Measurements from ENCODE around the gene GIMAP5. TPM values are rescaled to one million over a fixed set of nuclear protein-coding genes. Genes with fewer than 3 reads are reported as not detected.
A peak's percentile ranks its signal among the peaks of the same experiment; 100 is the strongest.

Gene GIMAP5
- polyA plus RNA-seq, 3 donors: 7.2 to 42.8 (median 40.2) TPM

DNA sequence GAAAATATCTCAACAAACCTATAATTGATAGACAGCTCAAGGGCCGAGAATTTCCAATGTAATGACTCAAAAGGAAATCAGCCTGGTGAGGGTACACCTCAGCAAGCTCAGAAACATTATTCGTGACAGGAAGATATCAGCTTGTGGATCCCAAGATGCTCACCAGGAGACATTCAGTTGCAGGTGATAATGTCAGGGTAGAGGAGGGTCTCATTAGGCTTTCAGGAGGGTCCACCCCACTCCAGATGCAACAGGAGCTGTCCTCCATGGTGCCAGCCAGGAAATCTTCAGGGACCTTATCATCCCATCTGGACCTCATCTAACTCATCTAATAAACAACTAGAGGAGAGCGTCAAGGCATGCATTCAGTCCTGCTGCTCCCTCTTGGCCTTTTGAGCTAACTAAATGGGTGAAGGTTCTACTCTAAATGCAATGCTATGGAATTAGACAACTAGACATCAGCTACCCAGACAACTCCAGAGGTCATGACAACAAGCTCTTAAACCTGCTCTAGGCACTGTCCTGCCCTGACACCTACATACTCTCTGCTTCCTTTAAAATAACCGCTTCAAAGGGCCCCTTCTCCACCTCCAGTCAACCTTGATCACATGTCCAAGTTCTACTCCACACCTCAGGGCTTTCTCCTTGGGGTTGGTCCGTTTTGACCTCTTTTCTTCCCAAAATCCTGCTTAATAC, 4.3 kb upstream of the GIMAP5 start:
- H3K27ac ChIP-seq (ENCODE audit: low read depth, low read length): no peak overlapping the region
- WGBS, 3 donors: 62 to 84% (median 79%) methylated on average over 5 of the region's 5 CpGs

- 87 to 90% (median 88%) methylated on average over 5 of the region's 5 CpGs for WGBS, 3 donors
- no peak overlapping the region for H3K27ac ChIP-seq (ENCODE audit: low read depth, low read length)
These were observed 3.6 kb upstream of the GIMAP5 start for GRCh38 chr7:150733482-150734095.

DNA sequence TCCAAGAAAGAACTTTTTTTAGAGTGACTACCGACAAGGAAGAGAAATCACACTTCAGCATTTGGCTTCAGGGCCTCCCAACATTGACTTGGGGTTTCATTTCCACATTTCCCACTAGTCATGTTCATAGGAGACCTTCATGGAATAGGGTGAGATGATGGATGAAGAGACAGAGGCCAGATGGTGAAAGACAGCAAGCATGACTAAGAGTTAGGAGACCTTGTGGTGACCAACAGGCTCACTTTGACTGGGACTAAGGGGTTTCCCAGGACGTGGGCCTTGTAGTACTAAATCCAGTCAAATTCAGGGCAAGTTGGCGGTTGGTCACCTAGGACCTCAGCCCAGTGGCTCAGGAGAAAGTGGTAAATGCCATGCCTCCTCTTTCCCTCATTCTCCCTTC, 3.0 kb upstream of the GIMAP5 start:
- 77 to 86% (median 81%) methylated on average over 3 of the region's 3 CpGs for WGBS, 3 donors
- H3K27ac ChIP-seq (ENCODE audit: low read depth, low read length): no peak overlapping the region

GRCh38 chr7:150735596-150736358, 1.4 kb upstream of the GIMAP5 start:
- no peak overlapping the region for H3K27ac ChIP-seq (ENCODE audit: low read depth, low read length)
- WGBS, 3 donors: 36 to 70% (median 56%) methylated on average over 3 of the region's 3 CpGs

DNA sequence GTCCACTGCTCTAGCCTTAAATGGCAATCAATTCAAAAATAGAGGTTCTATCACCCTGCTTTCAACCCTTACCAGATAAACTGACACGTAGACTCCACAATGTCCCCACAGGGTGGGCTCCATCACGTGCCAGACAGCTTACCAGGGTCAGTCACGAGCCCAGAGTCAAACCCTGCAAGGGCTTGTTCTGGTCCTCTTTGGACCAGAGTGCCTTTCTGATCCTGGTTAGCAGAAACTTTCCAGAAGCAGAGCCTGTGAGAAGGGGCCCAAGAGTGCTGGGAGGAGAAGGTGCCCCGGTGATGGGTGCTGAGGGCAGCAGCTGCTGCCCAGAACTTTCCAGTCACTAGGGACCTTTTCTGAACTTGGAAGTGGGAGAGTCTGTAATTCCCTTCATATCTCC, 354 bp upstream of the GIMAP5 start:
- H3K27ac ChIP-seq (ENCODE audit: low read depth, low read length): no peak overlapping the region
- 48 to 53% (median 52%) methylated on average over 4 of the region's 4 CpGs for WGBS, 3 donors

DNA sequence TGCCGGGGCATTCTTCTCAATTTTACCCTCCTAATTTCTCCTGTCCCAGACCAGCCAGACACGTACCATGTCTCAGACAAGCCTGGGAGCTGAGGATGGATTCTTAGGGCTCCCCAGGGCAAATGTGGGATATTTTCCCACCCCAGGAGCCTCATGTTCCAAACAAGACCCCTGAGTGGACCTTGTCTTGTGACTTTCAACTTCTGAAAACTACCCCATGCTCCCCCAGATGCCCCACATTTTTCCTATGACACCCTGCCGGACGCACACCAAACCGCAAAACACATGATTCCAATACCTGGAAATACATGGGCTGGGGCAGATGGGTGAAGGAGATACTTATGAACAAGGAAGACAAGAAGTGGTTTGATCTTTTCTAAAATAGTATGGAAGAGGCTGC, 874 bp downstream of the GIMAP5 start:
- WGBS, 3 donors: 39 to 65% (median 50%) methylated on average over 5 of the region's 5 CpGs
- peak overlapping the region; percentile 10 for H3K27ac ChIP-seq (ENCODE audit: low read depth, low read length)

DNA sequence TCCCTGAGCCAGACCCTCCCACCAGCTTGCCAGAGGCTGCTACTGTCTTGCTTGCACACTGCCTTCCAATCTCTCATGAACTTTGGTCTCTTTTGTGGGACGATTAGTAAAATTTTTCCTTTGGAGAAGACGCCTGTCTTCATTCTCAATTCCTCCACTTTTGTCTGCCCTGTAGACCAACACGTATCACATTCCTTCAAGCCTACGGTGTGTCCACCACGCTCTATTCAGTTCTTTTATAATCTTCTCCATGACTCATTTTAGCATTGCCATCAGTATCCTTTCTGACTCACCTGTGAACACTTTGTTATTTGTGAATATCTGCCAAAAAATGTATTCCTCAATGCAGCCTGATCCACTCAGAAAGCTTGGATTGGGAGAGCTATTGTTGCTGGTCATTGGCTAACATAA, 1.4 kb downstream of the GIMAP5 start:
- H3K27ac ChIP-seq (ENCODE audit: low read depth, low read length): peak overlapping the region; percentile 10
- 56 to 65% (median 62%) methylated on average over 5 of the region's 5 CpGs for WGBS, 3 donors

GRCh38 chr7:150739033-150739432, 1.8 kb downstream of the GIMAP5 start:
- no peak overlapping the region for H3K27ac ChIP-seq (ENCODE audit: low read depth, low read length)

GRCh38 chr7:150740053-150740452, 2.8 kb downstream of the GIMAP5 start:
- no peak overlapping the region for H3K27ac ChIP-seq (ENCODE audit: low read depth, low read length)
- WGBS, 3 donors: 63 to 65% (median 64%) methylated on average over 10 of the region's 10 CpGs

- WGBS, 3 donors: 76 to 84% (median 84%) methylated on average over 14 of the region's 14 CpGs
- no peak overlapping the region for H3K27ac ChIP-seq (ENCODE audit: low read depth, low read length)
These were observed 5.2 kb downstream of the GIMAP5 start for GRCh38 chr7:150742286-150742968.

- no peak overlapping the region for H3K27ac ChIP-seq (ENCODE audit: low read depth, low read length)
- WGBS, 3 donors: 72 to 76% (median 73%) methylated on average over 8 of the region's 8 CpGs
These were observed 6.9 kb downstream of the GIMAP5 start for GRCh38 chr7:150744041-150744656.

DNA sequence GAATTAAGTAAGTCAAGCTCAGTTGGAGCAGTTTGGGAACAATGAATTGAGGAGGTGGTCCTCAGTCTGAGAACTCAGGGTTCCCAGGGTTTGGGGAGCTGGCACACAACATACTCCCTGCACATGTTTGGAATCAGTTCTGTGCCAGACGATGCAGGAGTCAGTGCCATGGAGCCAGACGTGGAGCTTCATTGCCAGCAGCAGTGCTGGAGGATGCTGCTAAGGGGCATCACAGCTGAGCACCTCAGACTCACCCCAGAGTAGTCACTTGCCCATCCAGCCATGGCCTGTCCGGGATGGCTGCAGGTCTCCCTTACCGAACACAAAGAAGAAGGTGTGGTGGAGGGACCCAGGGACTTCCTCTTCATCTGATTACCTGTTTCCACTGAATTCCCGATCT, 7.9 kb downstream of the GIMAP5 start:
- WGBS, 3 donors: 77 to 85% (median 80%) methylated on average over 5 of the region's 5 CpGs
- H3K27ac ChIP-seq (ENCODE audit: low read depth, low read length): no peak overlapping the region

DNA sequence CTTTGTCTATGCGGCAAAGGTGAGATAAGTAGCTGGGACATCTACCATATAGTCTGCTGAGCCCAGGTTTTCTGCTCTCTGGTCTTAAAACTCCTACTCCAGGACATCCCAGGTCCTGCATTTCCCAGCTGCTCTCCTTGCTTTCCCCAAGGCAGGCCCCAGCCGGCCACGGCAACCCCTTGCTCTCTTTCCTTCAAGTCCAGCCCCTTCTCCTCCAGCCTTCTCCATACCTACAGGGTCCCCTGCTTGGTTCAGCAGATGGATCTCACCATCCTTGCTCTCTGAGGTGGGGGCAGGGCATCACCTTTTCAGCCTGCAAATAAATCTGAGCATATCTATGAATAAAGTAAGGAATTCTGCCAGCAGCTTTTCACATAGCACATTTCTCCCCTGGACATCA, 8.7 kb downstream of the GIMAP5 start:
- 49 to 80% (median 67%) methylated on average over 3 of the region's 3 CpGs for WGBS, 3 donors

DNA sequence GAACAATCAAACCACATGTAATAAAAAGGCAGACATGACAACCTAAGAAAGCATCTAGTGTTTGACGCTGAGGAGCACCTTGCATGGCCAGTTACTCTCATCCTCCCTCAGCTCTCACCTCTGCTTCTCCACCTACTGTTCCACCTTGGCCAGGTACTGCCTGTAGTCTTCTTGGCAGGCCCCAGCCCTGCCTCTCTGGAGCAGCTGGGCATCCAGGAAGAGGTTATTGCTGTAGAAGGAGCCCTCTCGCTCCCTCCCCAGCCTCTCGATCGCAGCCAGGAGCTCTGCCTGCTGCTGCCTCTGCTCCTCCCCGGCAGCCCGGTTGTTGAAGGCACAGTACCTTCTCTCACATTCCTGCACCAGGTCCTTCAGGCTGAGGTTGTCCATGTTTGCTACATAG, 9.7 kb downstream of the GIMAP5 start:
- 83 to 89% (median 87%) methylated on average over 6 of the region's 6 CpGs for WGBS, 3 donors
- H3K27ac ChIP-seq (ENCODE audit: low read depth, low read length): no peak overlapping the region

More for the DNA sequence above, 8.7 kb downstream of the GIMAP5 start:
- no peak overlapping the region for H3K27ac ChIP-seq (ENCODE audit: low read depth, low read length)

- no peak overlapping the region for H3K27ac ChIP-seq (ENCODE audit: low read depth, low read length)
- WGBS, 3 donors: 60 to 81% (median 80%) methylated on average over 4 of the region's 4 CpGs
These were observed 11.2 kb downstream of the GIMAP5 start for GRCh38 chr7:150748376-150748775.

DNA sequence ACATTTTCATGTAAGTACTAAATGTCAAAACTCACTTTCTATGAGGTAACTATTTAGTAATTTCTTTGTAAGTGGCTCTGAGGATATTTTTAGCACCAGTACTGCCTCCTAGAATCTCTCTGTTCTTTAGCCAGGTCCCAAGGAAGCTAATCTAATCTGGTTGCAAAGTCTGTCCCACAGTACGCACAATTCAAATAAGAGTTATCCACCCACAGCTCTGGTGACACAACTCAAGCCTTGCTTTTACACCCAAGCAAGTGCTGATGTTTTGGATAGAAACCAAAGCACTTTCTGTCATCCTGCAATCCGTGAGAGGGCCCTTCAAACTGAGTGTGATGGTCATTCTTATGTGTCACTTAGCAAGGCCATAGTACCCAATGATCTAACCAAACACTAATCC, 14.5 kb downstream of the GIMAP5 start:
- 25 to 51% (median 47%) methylated on average over 2 of the region's 2 CpGs for WGBS, 3 donors
- no peak overlapping the region for H3K27ac ChIP-seq (ENCODE audit: low read depth, low read length)

- H3K27ac ChIP-seq (ENCODE audit: low read depth, low read length): no peak overlapping the region
- 37 to 68% (median 44%) methylated on average over 5 to 6 of the region's 6 CpGs for WGBS, 3 donors
These were observed 16.0 kb downstream of the GIMAP5 start for GRCh38 chr7:150753239-150753638.

DNA sequence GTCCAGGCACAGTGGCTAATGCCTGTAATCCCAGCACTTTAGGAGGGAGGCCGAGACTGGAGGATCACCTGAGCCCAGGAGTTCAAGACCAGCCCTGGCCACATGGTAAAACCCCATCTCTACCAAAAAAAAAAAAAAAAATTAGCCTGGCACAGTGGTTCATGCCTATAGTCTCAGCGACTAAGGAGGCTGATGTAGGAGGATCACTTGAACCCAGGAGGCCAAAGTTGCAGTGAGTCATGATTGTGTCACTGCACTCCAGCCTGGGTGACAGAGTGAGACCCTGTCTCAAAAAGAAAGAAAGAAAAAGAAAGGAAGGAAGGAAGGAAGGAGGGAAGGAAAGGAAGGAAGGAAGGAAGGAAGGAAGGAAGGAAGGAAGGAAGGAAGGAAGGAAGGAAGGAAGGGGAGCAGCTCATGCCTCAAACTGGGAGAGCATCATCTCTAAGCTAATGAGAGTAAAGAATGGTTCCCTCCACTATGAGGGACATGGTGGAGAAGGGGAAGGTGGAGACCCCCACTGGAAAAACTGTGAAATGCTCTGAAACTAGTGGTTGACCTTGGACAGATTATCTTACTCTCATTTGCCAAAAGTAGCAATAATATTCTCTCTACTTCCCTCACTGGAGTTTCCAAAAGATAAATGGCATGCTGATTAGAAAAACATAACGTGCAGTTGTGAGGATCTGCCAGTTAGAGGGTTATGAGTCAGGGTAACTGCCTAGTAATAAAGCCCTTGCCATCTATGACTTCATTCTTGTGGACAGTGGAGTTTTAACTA, 16.8 kb downstream of the GIMAP5 start:
- no peak overlapping the region for H3K27ac ChIP-seq (ENCODE audit: low read depth, low read length)
- 42 to 46% (median 42%) methylated on average over 3 of the region's 3 CpGs for WGBS, 3 donors
